GM21737 (cell line): ENCODE results near the gene WDR73.
"Not testable (repeated sequence)": the region's sequence is repeated elsewhere in the genome, so short reads cannot be mapped to it uniquely, and the experiment has no call there.

ENCODE experiments used
- ATAC-seq: cut with Tn5 transposase; IDR thresholded peaks from one replicate; pipeline ENCODE4 v1.9.1; 2021; ENCODE audit warnings: mild to moderate bottlenecking, moderate library complexity; ENCODE audit not compliant: unreplicated experiment

WDR73 gene

GRCh38 chr15:84658080-84658787 is 4.2 kb upstream of the WDR73 start, which contains the start of gene NMB:
NMB (minus strand) TSS chr15:84658199; CDS start chr15:84658152, 47 bp downstream.
- peak; percentile 69 for ATAC-seq

GRCh38 chr15:84657748-84658079 is 3.6 kb upstream of the WDR73 start:
- ATAC-seq = no peak

GRCh38 chr15:84656972-84657371 is 2.9 kb upstream of the WDR73 start:
- ATAC-seq = no peak

- no peak for ATAC-seq
These were observed 788 bp upstream of the WDR73 start for GRCh38 chr15:84654689-84655453.

- no peak for ATAC-seq
These were observed 536 bp downstream of the WDR73 start for GRCh38 chr15:84653584-84653909.

GRCh38 chr15:84649706-84650105 is 4.4 kb downstream of the WDR73 start:
- no peak for ATAC-seq

- no peak for ATAC-seq
These were observed 5.5 kb downstream of the WDR73 start for GRCh38 chr15:84648539-84648938.

GRCh38 chr15:84647726-84648125 is 6.4 kb downstream of the WDR73 start:
- ATAC-seq = no peak

- no peak for ATAC-seq
These were observed 8.1 kb downstream of the WDR73 start for GRCh38 chr15:84645997-84646396.

- no peak for ATAC-seq
These were observed 8.6 kb downstream of the WDR73 start for GRCh38 chr15:84645496-84645895.

GRCh38 chr15:84643838-84644237 is 10.2 kb downstream of the WDR73 start:
- no peak for ATAC-seq

- not testable (repeated sequence) for ATAC-seq
These were observed 11.4 kb downstream of the WDR73 start for GRCh38 chr15:84642640-84643039.

GRCh38 chr15:84641871-84642270 is 12.2 kb downstream of the WDR73 start:
- not testable (repeated sequence) for ATAC-seq

- ATAC-seq = no peak
These were observed 16.0 kb downstream of the WDR73 start for GRCh38 chr15:84638103-84638502.

- ATAC-seq = no peak
These were observed 19.8 kb downstream of the WDR73 start for GRCh38 chr15:84634228-84634837.

- ATAC-seq = peak; percentile 39
These were observed 20.5 kb downstream of the WDR73 start for GRCh38 chr15:84633311-84634227.

GRCh38 chr15:84631706-84632272 is 22.3 kb downstream of the WDR73 start:
- ATAC-seq = no peak

GRCh38 chr15:84629033-84629432 is 25.1 kb downstream of the WDR73 start:
- no peak for ATAC-seq

GRCh38 chr15:84625123-84625522 is 29.0 kb downstream of the WDR73 start:
- no peak for ATAC-seq

- no peak for ATAC-seq
These were observed 29.7 kb downstream of the WDR73 start for GRCh38 chr15:84624359-84624758.
